CD14-positive monocyte (primary cell): ENCODE results near the gene GNL3. TPM values are rescaled to one million over a fixed set of nuclear protein-coding genes. Genes with fewer than 3 reads are reported as not detected.

ENCODE experiments used
- DNase-seq, 3 donors: peaks; one replicate each; pipeline ENCODE4 v3.0.0-alpha.2; 2011 to 2022
- H2AFZ ChIP-seq: 2 replicates; pipeline ENCODE4 v1.6.0; 2012; ENCODE audit warnings: mild to moderate bottlenecking, low read depth, low read length, inconsistent platforms; ENCODE audit not compliant: insufficient read depth, poor library complexity, severe bottlenecking
- H3K27ac ChIP-seq, 2 donors: 1 replicate in 1 of 2; 2 replicates in 1 of 2; pipeline ENCODE4 v1.5.1; 2012 to 2013; ENCODE audit warnings: low read length in 2 of 2, control low read depth in 1 of 2, inconsistent platforms in 1 of 2, low read depth in 1 of 2, mild to moderate bottlenecking in 1 of 2
- H3K27me3 ChIP-seq, 2 donors: one replicate each; pipeline versions ENCODE4 v1.6.0 to v1.6.1; 2011 to 2013; ENCODE audit warnings: low read length in 2 of 2; ENCODE audit not compliant: control insufficient read depth in 2 of 2, insufficient read depth in 2 of 2
- H3K36me3 ChIP-seq, 2 donors: replicated peaks in 1 of 2; 1 replicate in 1 of 2; 2 replicates in 1 of 2; pipeline versions ENCODE4 v1.5.1 to v1.6.1; 2012 to 2013; ENCODE audit warnings: low read length in 2 of 2, control low read depth in 1 of 2, inconsistent platforms in 1 of 2, mild to moderate bottlenecking in 1 of 2; ENCODE audit not compliant: insufficient read depth in 2 of 2, control insufficient read depth in 1 of 2
- H3K4me1 ChIP-seq, 2 donors: 1 replicate in 1 of 2; 2 replicates in 1 of 2; pipeline versions ENCODE4 v1.5.1 to v1.6.1; 2012 to 2013; ENCODE audit warnings: low read length in 2 of 2, control low read depth in 1 of 2, inconsistent platforms in 1 of 2, mild to moderate bottlenecking in 1 of 2, moderate library complexity in 1 of 2; ENCODE audit not compliant: insufficient read depth in 2 of 2, control insufficient read depth in 1 of 2
- H3K4me2 ChIP-seq: replicated peaks from 2 replicates; pipeline ENCODE3; 2012; ENCODE audit warnings: low read length, moderate library complexity, mild to moderate bottlenecking; ENCODE audit not compliant: poor library complexity, severe bottlenecking; ENCODE audit errors: extremely low read depth
- H3K4me3 ChIP-seq, 3 experiments: fragments of 200-600 bp in 1 of 3; sonication (generic) in 1 of 3; replicated peaks in 1 of 3; 1 replicate in 2 of 3; 2 replicates in 1 of 3; pipeline ENCODE4 v1.5.1; 2011 to 2013; ENCODE audit warnings: low read length in 3 of 3, mild to moderate bottlenecking in 3 of 3, control low read depth in 2 of 3, low read depth in 2 of 3, inconsistent platforms in 1 of 3, moderate library complexity in 1 of 3
- H3K79me2 ChIP-seq: 2 replicates; pipeline ENCODE4 v1.6.0; 2012; ENCODE audit warnings: mild to moderate bottlenecking, control low read depth, inconsistent platforms, low read length, moderate library complexity; ENCODE audit not compliant: insufficient read depth
- H3K9ac ChIP-seq: 2 replicates; pipeline ENCODE4 v1.6.0; 2017; ENCODE audit warnings: low read length, mild to moderate bottlenecking; ENCODE audit not compliant: insufficient read depth, poor library complexity, severe bottlenecking
- H3K9me3 ChIP-seq, 2 donors: replicated peaks in 1 of 2; 1 replicate in 1 of 2; 2 replicates in 1 of 2; pipeline versions ENCODE4 v1.5.1 to v1.6.1; 2012 to 2013; ENCODE audit warnings: low read length in 2 of 2, control low read depth in 1 of 2; ENCODE audit not compliant: control insufficient read depth in 1 of 2, insufficient read depth in 1 of 2
- H4K20me1 ChIP-seq: 2 replicates; pipeline ENCODE4 v1.6.0; 2012; ENCODE audit warnings: mild to moderate bottlenecking, low read length, control low read depth, moderate library complexity; ENCODE audit not compliant: insufficient read depth
- H3K27ac Mint-ChIP-seq, 7 donors: one replicate each; pipeline ENCODE4 v1.8.0; 2020; ENCODE audit warnings: mild to moderate bottlenecking in 7 of 7, mixed read lengths in 7 of 7, moderate library complexity in 6 of 7, inconsistent platforms in 2 of 7
- H3K27me3 Mint-ChIP-seq, 3 donors: one replicate each; pipeline ENCODE4 v1.8.0; 2021 to 2022; ENCODE audit warnings: low read depth in 3 of 3, mild to moderate bottlenecking in 3 of 3, mixed read lengths in 3 of 3, moderate library complexity in 3 of 3, inconsistent platforms in 1 of 3
- H3K36me3 Mint-ChIP-seq, 2 donors: one replicate each; pipeline ENCODE4 v1.8.0; 2020; ENCODE audit warnings: mixed read lengths in 2 of 2, inconsistent platforms in 1 of 2, mild to moderate bottlenecking in 1 of 2
- H3K4me1 Mint-ChIP-seq: one replicate; pipeline ENCODE4 v1.8.0; 2020; ENCODE audit warnings: mild to moderate bottlenecking, mixed read lengths
- H3K4me3 Mint-ChIP-seq, 2 donors: one replicate each; pipeline ENCODE4 v1.8.0; 2020; ENCODE audit warnings: mild to moderate bottlenecking in 2 of 2, mixed read lengths in 2 of 2, moderate library complexity in 1 of 2
- H3K9me3 Mint-ChIP-seq, 7 donors: one replicate each; pipeline ENCODE4 v1.8.0; 2020 to 2022; ENCODE audit warnings: mixed read lengths in 7 of 7, mild to moderate bottlenecking in 6 of 7, moderate library complexity in 6 of 7, inconsistent platforms in 2 of 7
- CTCF ChIP-seq: fragments of 200-600 bp; IDR thresholded peaks from one replicate; pipeline ENCODE4 v1.8.0; 2022; ENCODE audit warnings: antibody characterized with exemption, mild to moderate bottlenecking
- WGBS: methylation state at CpG from one replicate; pipeline ENCODE4 v1.1.5; 2013; ENCODE audit warnings: missing lambda C conversion rate; ENCODE audit not compliant: insufficient coverage; 5-methylcytosine and 5-hydroxymethylcytosine counted together
- intact Hi-C, 2 donors: fragments of 100-400 bp; cut with micrococcal nuclease; formaldehyde crosslinking; loops; one replicate each; pipeline versions ENCODE4 v1.15.0 to v1.15.1; 2023
- polyA plus RNA-seq, 3 donors: library from polyadenylated mRNA; depleted of rRNA in 1 of 3; unstranded in 2 of 3; stranded (reverse) in 1 of 3; fragments of 300-500 nt in 2 of 3; fragments of >200 nt in 1 of 3; fragmentation: Illumina TruSeq in 2 of 3; gene quantifications; 1 replicate in 2 of 3; 2 replicates in 1 of 3; pipeline ENCODE4 v1.2.3, GENCODE V29; 2012 to 2021

Gene GNL3
- polyA plus RNA-seq, 3 donors: 13.4 to 18.7 (median 16.7) TPM

- Mint-ChIP-seq H3K4me1 (peaks cover 26% of the 10 kb centered on the region), H3K4me3 (no peak overlapping the region), H3K27ac (peak overlapping the region in 2 of 7 donors; percentile 56 to 63), H3K36me3 (peaks cover 59 to 61% of the 10 kb centered on the region in 2 donors), H3K27me3 (peaks cover 0 to under 1% (median 0%) of the 10 kb centered on the region in 3 donors), H3K9me3 (no peaks in the 10 kb centered on the region)
- WGBS: no CpG with 5 or more reads among the region's 6 CpGs
- Histone ChIP-seq H3K4me3 (no peak overlapping the region), H3K4me2 (no peak overlapping the region), H3K79me2 (peaks cover 49% of the 10 kb centered on the region), H2AFZ (no peak overlapping the region), H4K20me1 (peaks cover 19% of the 10 kb centered on the region), H3K9me3 (no peaks in the 10 kb centered on the region), H3K9ac (no peak overlapping the region), H3K27me3 (no peaks in the 10 kb centered on the region), H3K27ac (peak overlapping the region in 1 of 2 donors; percentile 55), H3K36me3 (peaks cover 61 to 63% of the 10 kb centered on the region in 2 donors), H3K4me1 (peaks cover 23 to 32% of the 10 kb centered on the region in 2 donors)
- TF ChIP-seq CTCF: no peak
- intact Hi-C loops: loop anchor here in 1 of 2 donors (10.0 kb wide), 1 partner anchor 153 kb away; the partner anchor contains the start of genes NT5DC2 and UQCC5
- no peak for DNase-seq
Observed at GRCh38 chr3:52688266-52688665, 2.4 kb downstream of the GNL3 start.

- Histone ChIP-seq H3K4me2 (no peak overlapping the region), H3K79me2 (peaks cover 40% of the 10 kb centered on the region), H3K27me3 (no peaks in the 10 kb centered on the region), H3K4me1 (peaks cover 15 to 24% of the 10 kb centered on the region in 2 donors), H3K9ac (no peak overlapping the region), H3K36me3 (peaks cover 68 to 72% of the 10 kb centered on the region in 2 donors), H4K20me1 (peaks cover 13% of the 10 kb centered on the region), H3K27ac (no peak overlapping the region), H2AFZ (no peak overlapping the region), H3K9me3 (no peaks in the 10 kb centered on the region), H3K4me3 (no peak overlapping the region)
- no CpG with 5 or more reads among the region's 3 CpGs for WGBS
- intact Hi-C loops: loop anchor here in 1 of 2 donors (10.0 kb wide), 1 partner anchor 154 kb away; the partner anchor contains the start of genes NT5DC2 and UQCC5
- H3K36me3 Mint-ChIP-seq: peaks cover 68 to 70% of the 10 kb centered on the region in 2 donors
- H3K27ac Mint-ChIP-seq: no peak overlapping the region
- DNase-seq: no peak
- H3K27me3 Mint-ChIP-seq: peaks cover 0 to 2% (median 0%) of the 10 kb centered on the region in 3 donors
- no peak overlapping the region for H3K4me3 Mint-ChIP-seq
- H3K4me1 Mint-ChIP-seq: peaks cover 19% of the 10 kb centered on the region
- H3K9me3 Mint-ChIP-seq: no peaks in the 10 kb centered on the region
- no peak for TF ChIP-seq CTCF
Observed at GRCh38 chr3:52689151-52689550, 3.3 kb downstream of the GNL3 start.
